Esophagus squamous epithelium (tissue), 4 donors: ENCODE measurements around the gene CCNF.

Experiments
- CTCF ChIP-seq, 6 experiments: fragments of 450-650 bp in 4 of 6; fragments of 200-600 bp in 2 of 6; sonication (generic) in 2 of 6; IDR thresholded peaks; one replicate each; pipeline ENCODE4 v1.5.1; 2016 to 2019; ENCODE audit warnings: antibody characterized with exemption in 6 of 6, mild to moderate bottlenecking in 4 of 6, moderate library complexity in 4 of 6
- POLR2A ChIP-seq, 4 donors: fragments of 450-650 bp; IDR thresholded peaks; one replicate each; pipeline ENCODE4 v1.6.1; 2017; ENCODE audit warnings: antibody characterized with exemption in 4 of 4, mild to moderate bottlenecking in 4 of 4, moderate library complexity in 3 of 4

GRCh38 chr16:2471653-2472487 lies 42.6 kb downstream of the CCNF start:
- TF ChIP-seq CTCF (IDR thresholded peaks at IDR 0.05) (no peak), POLR2A (IDR thresholded peaks at IDR 0.05) (no peak)
